Tibial artery (tissue), 4 donors: ENCODE results near the gene EME1.

ENCODE experiments used
- DNase-seq, 2 donors: peaks; one replicate each; pipeline ENCODE4 v3.0.0-alpha.2; 2019
- H3K27ac ChIP-seq, 2 donors: fragments of 200-600 bp; sonication (generic) in 1 of 2; 1 replicate in 1 of 2; 2 replicates in 1 of 2; pipeline ENCODE4 v1.5.1; 2018 to 2019; ENCODE audit warnings: mild to moderate bottlenecking in 1 of 2
- H3K27me3 ChIP-seq, 2 donors: fragments of 200-600 bp; sonication (generic) in 1 of 2; one replicate each; pipeline versions ENCODE4 v1.5.1 to v1.6.0; 2016 to 2019
- H3K36me3 ChIP-seq, 3 donors: fragments of 200-600 bp; sonication (generic) in 2 of 3; one replicate each; pipeline ENCODE4 v1.5.1; 2016 to 2019; ENCODE audit warnings: mild to moderate bottlenecking in 2 of 3
- H3K4me1 ChIP-seq, 4 donors: fragments of 200-600 bp; sonication (generic) in 2 of 4; 1 replicate in 3 of 4; 2 replicates in 1 of 4; pipeline ENCODE4 v1.5.1; 2016 to 2019
- H3K4me3 ChIP-seq, 2 donors: fragments of 200-600 bp; sonication (generic) in 1 of 2; 1 replicate in 1 of 2; 2 replicates in 1 of 2; pipeline ENCODE4 v1.5.1; 2018 to 2019; ENCODE audit warnings: mild to moderate bottlenecking in 2 of 2
- H3K9me3 ChIP-seq, 3 donors: fragments of 200-600 bp; sonication (generic) in 1 of 3; one replicate each; pipeline ENCODE4 v1.5.1; 2016 to 2019
- intact Hi-C: fragments of 100-400 bp; cut with DNase I; formaldehyde crosslinking; loops from one replicate; pipeline ENCODE4 v1.15.0; 2023; ENCODE audit warnings: low total_unique reads
- TF ChIP-seq, protein P1 (sequence below), 2 experiments: fragments of 200-600 bp in 1 of 2; fragments of 450-650 bp in 1 of 2; IDR thresholded peaks; one replicate each; pipeline ENCODE4 v1.5.1; 2017 to 2019; ENCODE audit warnings: antibody characterized with exemption in 2 of 2, mild to moderate bottlenecking in 1 of 2, moderate library complexity in 1 of 2

Gene EME1

GRCh38 chr17:50347117-50347893 lies 25.7 kb upstream of the EME1 start:
- DNase-seq = peak in 1 of 2 donors; percentile 51
- no peaks in the 10 kb centered on the region for H3K9me3 ChIP-seq
- intact Hi-C loops = no loop called here
- TF ChIP-seq, protein P1, sequence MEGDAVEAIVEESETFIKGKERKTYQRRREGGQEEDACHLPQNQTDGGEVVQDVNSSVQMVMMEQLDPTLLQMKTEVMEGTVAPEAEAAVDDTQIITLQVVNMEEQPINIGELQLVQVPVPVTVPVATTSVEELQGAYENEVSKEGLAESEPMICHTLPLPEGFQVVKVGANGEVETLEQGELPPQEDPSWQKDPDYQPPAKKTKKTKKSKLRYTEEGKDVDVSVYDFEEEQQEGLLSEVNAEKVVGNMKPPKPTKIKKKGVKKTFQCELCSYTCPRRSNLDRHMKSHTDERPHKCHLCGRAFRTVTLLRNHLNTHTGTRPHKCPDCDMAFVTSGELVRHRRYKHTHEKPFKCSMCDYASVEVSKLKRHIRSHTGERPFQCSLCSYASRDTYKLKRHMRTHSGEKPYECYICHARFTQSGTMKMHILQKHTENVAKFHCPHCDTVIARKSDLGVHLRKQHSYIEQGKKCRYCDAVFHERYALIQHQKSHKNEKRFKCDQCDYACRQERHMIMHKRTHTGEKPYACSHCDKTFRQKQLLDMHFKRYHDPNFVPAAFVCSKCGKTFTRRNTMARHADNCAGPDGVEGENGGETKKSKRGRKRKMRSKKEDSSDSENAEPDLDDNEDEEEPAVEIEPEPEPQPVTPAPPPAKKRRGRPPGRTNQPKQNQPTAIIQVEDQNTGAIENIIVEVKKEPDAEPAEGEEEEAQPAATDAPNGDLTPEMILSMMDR (IDR thresholded peaks at IDR 0.05) = no peak
- H3K36me3 ChIP-seq = no peaks in the 10 kb centered on the region
- no peaks in the 10 kb centered on the region for H3K27me3 ChIP-seq
- H3K4me3 ChIP-seq = peak overlapping the region; percentile 78 to 92
- H3K4me1 ChIP-seq = peaks cover 0 to 44% (median 31%) of the 10 kb centered on the region in 4 donors
- H3K27ac ChIP-seq = peak overlapping the region; percentile 54 to 69

- Histone ChIP-seq H3K27me3 (no peaks in the 10 kb centered on the region), H3K36me3 (no peaks in the 10 kb centered on the region), H3K4me3 (peak overlapping the region in 1 of 2 donors; percentile 92), H3K4me1 (peaks cover 0 to 44% (median 31%) of the 10 kb centered on the region in 4 donors), H3K27ac (peak overlapping the region in 1 of 2 donors; percentile 69), H3K9me3 (no peaks in the 10 kb centered on the region)
- TF ChIP-seq, protein P1 (IDR thresholded peaks at IDR 0.05) = no peak
- intact Hi-C loops = no loop called here
- DNase-seq = no peak
Observed at GRCh38 chr17:50347894-50348291, 25.1 kb upstream of the EME1 start.

GRCh38 chr17:50348522-50349242 lies 24.3 kb upstream of the EME1 start:
- peaks cover 0 to 44% (median 31%) of the 10 kb centered on the region in 4 donors for H3K4me1 ChIP-seq
- H3K27me3 ChIP-seq = no peaks in the 10 kb centered on the region
- H3K27ac ChIP-seq = no peak overlapping the region
- no peak overlapping the region for H3K4me3 ChIP-seq
- intact Hi-C loops = no loop called here
- H3K9me3 ChIP-seq = no peaks in the 10 kb centered on the region
- TF ChIP-seq, protein P1 (IDR thresholded peaks at IDR 0.05) = no peak
- peaks cover 0 to 5% (median 4%) of the 10 kb centered on the region in 3 donors for H3K36me3 ChIP-seq
- DNase-seq = no peak

GRCh38 chr17:50349243-50349600 lies 23.8 kb upstream of the EME1 start:
- intact Hi-C loops = no loop called here
- Histone ChIP-seq H3K27ac (no peak overlapping the region), H3K27me3 (no peaks in the 10 kb centered on the region), H3K36me3 (peaks cover 0 to 11% (median 9%) of the 10 kb centered on the region in 3 donors), H3K9me3 (no peaks in the 10 kb centered on the region), H3K4me3 (no peak overlapping the region), H3K4me1 (peaks cover 0 to 44% (median 31%) of the 10 kb centered on the region in 4 donors)
- DNase-seq = peak in 1 of 2 donors; percentile 46
- TF ChIP-seq, protein P1 (IDR thresholded peaks at IDR 0.05) = no peak

- Histone ChIP-seq H3K4me1 (peaks cover 0 to 35% (median 22%) of the 10 kb centered on the region in 4 donors), H3K27ac (no peak overlapping the region), H3K36me3 (peaks cover 6 to 26% (median 24%) of the 10 kb centered on the region in 3 donors), H3K27me3 (no peaks in the 10 kb centered on the region), H3K9me3 (no peaks in the 10 kb centered on the region), H3K4me3 (no peak overlapping the region)
- DNase-seq = peak in 1 of 2 donors; percentile 43
- TF ChIP-seq, protein P1 (IDR thresholded peaks at IDR 0.05) = no peak
- intact Hi-C loops = no loop called here
Observed at GRCh38 chr17:50350733-50351132, 22.3 kb upstream of the EME1 start.
